ENCODE measurements around the gene CDKAL1. TPM values are rescaled to one million over a fixed set of nuclear protein-coding genes. Genes with fewer than 3 reads are reported as not detected.

Gene CDKAL1
- total RNA-seq, 1 experiment from 2014 or later = 20.6 TPM

- TF ChIP-seq HMGXB4 (CRISPR knock-in tag; IDR thresholded peaks at IDR 0.05) (no peak), ESRRA (CRISPR knock-in tag; IDR thresholded peaks at IDR 0.05; ENCODE audit: borderline replicate concordance) (no peak), TCF7 (CRISPR knock-in tag; IDR thresholded peaks at IDR 0.05; ENCODE audit: low read depth) (no peak), NFE2L1 (CRISPR knock-in tag; IDR thresholded peaks at IDR 0.05) (no peak), MXD4 (CRISPR knock-in tag; IDR thresholded peaks at IDR 0.05; ENCODE audit: borderline replicate concordance) (no peak), PRRX2 (CRISPR knock-in tag; IDR thresholded peaks at IDR 0.05) (no peak), HMGA2 (CRISPR knock-in tag; IDR thresholded peaks at IDR 0.05) (no peak), AR (CRISPR knock-in tag; IDR thresholded peaks at IDR 0.05) (no peak), SMAD3 (CRISPR knock-in tag; IDR thresholded peaks at IDR 0.05; ENCODE audit: borderline replicate concordance) (no peak), KAT7 (CRISPR knock-in tag; IDR thresholded peaks at IDR 0.05; ENCODE audit: borderline replicate concordance) (no peak)
- TF ChIP-seq, protein P1, sequence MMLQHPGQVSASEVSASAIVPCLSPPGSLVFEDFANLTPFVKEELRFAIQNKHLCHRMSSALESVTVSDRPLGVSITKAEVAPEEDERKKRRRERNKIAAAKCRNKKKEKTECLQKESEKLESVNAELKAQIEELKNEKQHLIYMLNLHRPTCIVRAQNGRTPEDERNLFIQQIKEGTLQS (CRISPR knock-in tag; conservative IDR thresholded peaks at IDR 0.05) = no peak
- TF ChIP-seq, protein P2, sequence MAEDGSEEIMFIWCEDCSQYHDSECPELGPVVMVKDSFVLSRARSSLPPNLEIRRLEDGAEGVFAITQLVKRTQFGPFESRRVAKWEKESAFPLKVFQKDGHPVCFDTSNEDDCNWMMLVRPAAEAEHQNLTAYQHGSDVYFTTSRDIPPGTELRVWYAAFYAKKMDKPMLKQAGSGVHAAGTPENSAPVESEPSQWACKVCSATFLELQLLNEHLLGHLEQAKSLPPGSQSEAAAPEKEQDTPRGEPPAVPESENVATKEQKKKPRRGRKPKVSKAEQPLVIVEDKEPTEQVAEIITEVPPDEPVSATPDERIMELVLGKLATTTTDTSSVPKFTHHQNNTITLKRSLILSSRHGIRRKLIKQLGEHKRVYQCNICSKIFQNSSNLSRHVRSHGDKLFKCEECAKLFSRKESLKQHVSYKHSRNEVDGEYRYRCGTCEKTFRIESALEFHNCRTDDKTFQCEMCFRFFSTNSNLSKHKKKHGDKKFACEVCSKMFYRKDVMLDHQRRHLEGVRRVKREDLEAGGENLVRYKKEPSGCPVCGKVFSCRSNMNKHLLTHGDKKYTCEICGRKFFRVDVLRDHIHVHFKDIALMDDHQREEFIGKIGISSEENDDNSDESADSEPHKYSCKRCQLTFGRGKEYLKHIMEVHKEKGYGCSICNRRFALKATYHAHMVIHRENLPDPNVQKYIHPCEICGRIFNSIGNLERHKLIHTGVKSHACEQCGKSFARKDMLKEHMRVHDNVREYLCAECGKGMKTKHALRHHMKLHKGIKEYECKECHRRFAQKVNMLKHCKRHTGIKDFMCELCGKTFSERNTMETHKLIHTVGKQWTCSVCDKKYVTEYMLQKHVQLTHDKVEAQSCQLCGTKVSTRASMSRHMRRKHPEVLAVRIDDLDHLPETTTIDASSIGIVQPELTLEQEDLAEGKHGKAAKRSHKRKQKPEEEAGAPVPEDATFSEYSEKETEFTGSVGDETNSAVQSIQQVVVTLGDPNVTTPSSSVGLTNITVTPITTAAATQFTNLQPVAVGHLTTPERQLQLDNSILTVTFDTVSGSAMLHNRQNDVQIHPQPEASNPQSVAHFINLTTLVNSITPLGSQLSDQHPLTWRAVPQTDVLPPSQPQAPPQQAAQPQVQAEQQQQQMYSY (CRISPR knock-in tag; IDR thresholded peaks at IDR 0.05) = no peak
- TF ChIP-seq, protein P3, sequence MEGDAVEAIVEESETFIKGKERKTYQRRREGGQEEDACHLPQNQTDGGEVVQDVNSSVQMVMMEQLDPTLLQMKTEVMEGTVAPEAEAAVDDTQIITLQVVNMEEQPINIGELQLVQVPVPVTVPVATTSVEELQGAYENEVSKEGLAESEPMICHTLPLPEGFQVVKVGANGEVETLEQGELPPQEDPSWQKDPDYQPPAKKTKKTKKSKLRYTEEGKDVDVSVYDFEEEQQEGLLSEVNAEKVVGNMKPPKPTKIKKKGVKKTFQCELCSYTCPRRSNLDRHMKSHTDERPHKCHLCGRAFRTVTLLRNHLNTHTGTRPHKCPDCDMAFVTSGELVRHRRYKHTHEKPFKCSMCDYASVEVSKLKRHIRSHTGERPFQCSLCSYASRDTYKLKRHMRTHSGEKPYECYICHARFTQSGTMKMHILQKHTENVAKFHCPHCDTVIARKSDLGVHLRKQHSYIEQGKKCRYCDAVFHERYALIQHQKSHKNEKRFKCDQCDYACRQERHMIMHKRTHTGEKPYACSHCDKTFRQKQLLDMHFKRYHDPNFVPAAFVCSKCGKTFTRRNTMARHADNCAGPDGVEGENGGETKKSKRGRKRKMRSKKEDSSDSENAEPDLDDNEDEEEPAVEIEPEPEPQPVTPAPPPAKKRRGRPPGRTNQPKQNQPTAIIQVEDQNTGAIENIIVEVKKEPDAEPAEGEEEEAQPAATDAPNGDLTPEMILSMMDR (IDR thresholded peaks at IDR 0.05) = no peak
- TF ChIP-seq, protein P4, sequence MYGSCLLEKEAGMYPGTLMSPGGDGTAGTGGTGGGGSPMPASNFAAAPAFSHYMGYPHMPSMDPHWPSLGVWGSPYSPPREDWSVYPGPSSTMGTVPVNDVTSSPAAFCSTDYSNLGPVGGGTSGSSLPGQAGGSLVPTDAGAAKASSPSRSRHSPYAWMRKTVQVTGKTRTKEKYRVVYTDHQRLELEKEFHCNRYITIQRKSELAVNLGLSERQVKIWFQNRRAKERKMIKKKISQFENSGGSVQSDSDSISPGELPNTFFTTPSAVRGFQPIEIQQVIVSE (CRISPR knock-in tag; IDR thresholded peaks at IDR 0.05; ENCODE audit: borderline replicate concordance) = no peak
- TF ChIP-seq, protein P5, sequence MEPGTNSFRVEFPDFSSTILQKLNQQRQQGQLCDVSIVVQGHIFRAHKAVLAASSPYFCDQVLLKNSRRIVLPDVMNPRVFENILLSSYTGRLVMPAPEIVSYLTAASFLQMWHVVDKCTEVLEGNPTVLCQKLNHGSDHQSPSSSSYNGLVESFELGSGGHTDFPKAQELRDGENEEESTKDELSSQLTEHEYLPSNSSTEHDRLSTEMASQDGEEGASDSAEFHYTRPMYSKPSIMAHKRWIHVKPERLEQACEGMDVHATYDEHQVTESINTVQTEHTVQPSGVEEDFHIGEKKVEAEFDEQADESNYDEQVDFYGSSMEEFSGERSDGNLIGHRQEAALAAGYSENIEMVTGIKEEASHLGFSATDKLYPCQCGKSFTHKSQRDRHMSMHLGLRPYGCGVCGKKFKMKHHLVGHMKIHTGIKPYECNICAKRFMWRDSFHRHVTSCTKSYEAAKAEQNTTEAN (CRISPR knock-in tag; IDR thresholded peaks at IDR 0.05) = no peak
- TF ChIP-seq, protein P6, sequence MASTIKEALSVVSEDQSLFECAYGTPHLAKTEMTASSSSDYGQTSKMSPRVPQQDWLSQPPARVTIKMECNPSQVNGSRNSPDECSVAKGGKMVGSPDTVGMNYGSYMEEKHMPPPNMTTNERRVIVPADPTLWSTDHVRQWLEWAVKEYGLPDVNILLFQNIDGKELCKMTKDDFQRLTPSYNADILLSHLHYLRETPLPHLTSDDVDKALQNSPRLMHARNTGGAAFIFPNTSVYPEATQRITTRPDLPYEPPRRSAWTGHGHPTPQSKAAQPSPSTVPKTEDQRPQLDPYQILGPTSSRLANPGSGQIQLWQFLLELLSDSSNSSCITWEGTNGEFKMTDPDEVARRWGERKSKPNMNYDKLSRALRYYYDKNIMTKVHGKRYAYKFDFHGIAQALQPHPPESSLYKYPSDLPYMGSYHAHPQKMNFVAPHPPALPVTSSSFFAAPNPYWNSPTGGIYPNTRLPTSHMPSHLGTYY (CRISPR knock-in tag; IDR thresholded peaks at IDR 0.05) = no peak
- Mint-ChIP-seq H3K4me3 (no peak overlapping the region), H3K4me1 (peaks cover 30% of the 10 kb centered on the region), H3K9me3 (no peaks in the 10 kb centered on the region), H3K36me3 (no peaks in the 10 kb centered on the region), H3K27ac (0 out of 2 replicates have a peak overlapping the region, but pooled peaks have one; percentile 17), H3K27me3 (ENCODE audit: low read depth) (no peaks in the 10 kb centered on the region)
- ATAC-seq (no peak), DNase-seq (ENCODE audit: low spot score) (no peak)
- POLR2A ChIA-PET = no interaction called here
- CTCF ChIA-PET = no interaction called here
These were observed 627.5 kb downstream of the CDKAL1 start for GRCh38 chr6:21161707-21162106.
